Measurements from ENCODE around the gene PCDH9.
"Not testable (repeated sequence)": the region's sequence is repeated elsewhere in the genome, so short reads cannot be mapped to it uniquely, and the experiment has no call there.

The PCDH9 gene

GRCh38 chr13:66809485-66809884, 420.7 kb downstream of the PCDH9 start:
- no peak for DNase-seq

- no peak for DNase-seq
Observed at GRCh38 chr13:66807251-66807650, 422.9 kb downstream of the PCDH9 start.

GRCh38 chr13:66805657-66806056, 424.5 kb downstream of the PCDH9 start:
- DNase-seq, result peak in 1 of 2 experiments; percentile 51

- DNase-seq, result peak; percentile 3 to 38
Observed at GRCh38 chr13:66803808-66804456, 426.2 kb downstream of the PCDH9 start.

GRCh38 chr13:66803013-66803807, 426.9 kb downstream of the PCDH9 start:
- DNase-seq, result no peak

GRCh38 chr13:66795636-66796035, 434.5 kb downstream of the PCDH9 start:
- no peak for DNase-seq

GRCh38 chr13:66794340-66795031, 435.6 kb downstream of the PCDH9 start:
- DNase-seq, result no peak

GRCh38 chr13:66790861-66791260, 439.3 kb downstream of the PCDH9 start:
- no peak for DNase-seq

- DNase-seq, result peak in 1 of 2 experiments; percentile 25
Observed at GRCh38 chr13:66781241-66781640, 448.9 kb downstream of the PCDH9 start.

GRCh38 chr13:66780814-66781213, 449.3 kb downstream of the PCDH9 start:
- no peak for DNase-seq

GRCh38 chr13:66778461-66778860, 451.7 kb downstream of the PCDH9 start:
- no peak for DNase-seq

- DNase-seq, result no peak
Observed at GRCh38 chr13:66775196-66775595, 454.9 kb downstream of the PCDH9 start.

- no peak for DNase-seq
Observed at GRCh38 chr13:66774046-66774445, 456.1 kb downstream of the PCDH9 start.

GRCh38 chr13:66765559-66765958, 464.6 kb downstream of the PCDH9 start:
- no peak for DNase-seq

GRCh38 chr13:66760678-66761077, 469.5 kb downstream of the PCDH9 start:
- DNase-seq, result not testable (repeated sequence)

GRCh38 chr13:66759919-66760318, 470.2 kb downstream of the PCDH9 start:
- DNase-seq, result no peak

GRCh38 chr13:66751691-66752090, 478.4 kb downstream of the PCDH9 start:
- no peak for DNase-seq

- no peak for DNase-seq
Observed at GRCh38 chr13:66748712-66749111, 481.4 kb downstream of the PCDH9 start.

GRCh38 chr13:66745307-66745706, 484.8 kb downstream of the PCDH9 start:
- DNase-seq, result no peak

GRCh38 chr13:66723576-66723975, 506.6 kb downstream of the PCDH9 start:
- no peak for DNase-seq

GRCh38 chr13:66716538-66716937, 513.6 kb downstream of the PCDH9 start:
- no peak for DNase-seq

GRCh38 chr13:66714795-66715194, 515.3 kb downstream of the PCDH9 start:
- no peak for DNase-seq

- DNase-seq, result no peak
Observed at GRCh38 chr13:66704110-66704509, 526.0 kb downstream of the PCDH9 start.

- DNase-seq, result no peak
Observed at GRCh38 chr13:66703597-66703996, 526.5 kb downstream of the PCDH9 start.
